Cardiac fibroblast (primary cell): ENCODE data around the gene CENPX.

Experiments used
- DNase-seq, 2 donors: peaks; one replicate each; pipeline versions ENCODE4 v3.0.0 to v3.0.0-alpha.2; 2010; ENCODE audit warnings: low read depth in 2 of 2
- H3K4me3 ChIP-seq, 2 donors: replicated peaks in 1 of 2; 1 replicate in 1 of 2; 2 replicates in 1 of 2; pipeline ENCODE4 v1.5.1; 2011; ENCODE audit warnings: low read depth in 2 of 2, low read length in 2 of 2, mild to moderate bottlenecking in 2 of 2, moderate library complexity in 1 of 2
- CTCF ChIP-seq: IDR thresholded peaks from one replicate; pipeline ENCODE4 v1.5.1; 2011; ENCODE audit warnings: low read depth, mild to moderate bottlenecking, low read length, inconsistent platforms

Gene CENPX

GRCh38 chr17:81968850-81969812 lies 53.5 kb downstream of the CENPX start:
- H3K4me3 ChIP-seq, result no peak overlapping the region
- no peak for TF ChIP-seq CTCF
- DNase-seq, result no peak
